SK-N-MC (cell line): ENCODE data around the gene KANSL1.
"Not testable (repeated sequence)": the region's sequence is repeated elsewhere in the genome, so short reads cannot be mapped to it uniquely, and the experiment has no call there.

ENCODE experiments used
- DNase-seq: peaks from one replicate; pipeline ENCODE4 v3.0.0-alpha.2; 2011; ENCODE audit warnings: low read depth, low spot score
- H3K27ac ChIP-seq: fragments of 200-600 bp; sonication (generic); 2 replicates; pipeline ENCODE4 v1.5.1; 2016; ENCODE audit warnings: mixed run types
- H3K36me3 ChIP-seq: fragments of 200-600 bp; sonication (generic); 2 replicates; pipeline ENCODE4 v1.6.1; 2017; ENCODE audit warnings: antibody characterized with exemption, low read length, mixed read lengths; ENCODE audit not compliant: insufficient read depth
- H3K4me3 ChIP-seq: fragments of 200-600 bp; sonication (generic); 2 replicates; pipeline ENCODE4 v1.5.1; 2016
- H3K9ac ChIP-seq: fragments of 200-600 bp; sonication (generic); 2 replicates; pipeline ENCODE4 v1.8.0; 2017; ENCODE audit warnings: mixed run types, mixed read lengths; ENCODE audit not compliant: insufficient read length
- H3K9me3 ChIP-seq: fragments of 200-600 bp; sonication (generic); 2 replicates; pipeline ENCODE4 v1.6.1; 2017; ENCODE audit warnings: low read depth, mild to moderate bottlenecking, antibody characterized with exemption, low read length, moderate library complexity, mixed read lengths
- EZH2 ChIP-seq: fragments of 200-600 bp; sonication (generic); IDR thresholded peaks from one replicate; pipeline ENCODE4 v1.6.1; 2017; ENCODE audit warnings: antibody characterized with exemption
- FOXP2 ChIP-seq: optimal IDR thresholded peaks from 2 replicates; pipeline ENCODE3; 2011; ENCODE audit warnings: mild to moderate bottlenecking, moderate library complexity; ENCODE audit not compliant: insufficient read depth; ENCODE audit errors: extremely low read length, control extremely low read depth
- POLR2AphosphoS5 ChIP-seq: IDR thresholded peaks from 2 replicates; pipeline ENCODE4 v1.6.1; 2012; ENCODE audit warnings: mild to moderate bottlenecking, low read depth, low read length, borderline replicate concordance

The KANSL1 gene

DNA sequence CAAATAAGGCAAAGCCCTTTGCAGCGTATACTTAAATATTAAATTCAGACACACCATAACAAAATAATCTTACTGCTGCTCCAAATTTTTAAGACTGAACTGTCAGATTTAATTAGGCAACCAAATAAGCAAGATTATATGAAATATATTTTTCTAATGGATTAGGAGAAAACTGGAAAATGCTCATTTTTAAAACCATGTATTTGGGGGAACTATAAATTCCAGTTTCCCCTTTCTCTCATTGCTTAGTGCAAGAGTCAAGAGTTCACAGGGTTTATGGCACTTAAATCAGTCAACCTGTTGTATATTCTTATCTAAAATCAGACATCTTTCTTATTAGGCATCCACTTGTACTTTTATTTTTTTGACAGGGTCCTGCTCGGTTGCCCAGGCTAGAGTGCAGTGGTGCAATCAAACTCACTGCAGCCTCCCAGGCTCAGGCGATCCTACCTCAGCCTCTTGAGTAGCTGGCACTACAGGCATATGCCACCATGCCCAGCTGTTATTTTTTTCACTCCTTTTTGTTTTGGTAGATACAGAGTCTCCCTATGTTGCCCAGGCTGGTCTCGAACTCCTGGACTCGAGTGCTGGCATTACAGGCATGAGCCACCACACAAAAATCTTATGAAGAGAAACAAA, 2.1 kb upstream of the KANSL1 start:
- peak overlapping the region; percentile 96 for H3K27ac ChIP-seq
- TF ChIP-seq EZH2 (no peak), FOXP2 (no peak), POLR2AphosphoS5 (no peak)
- no peak for DNase-seq

DNA sequence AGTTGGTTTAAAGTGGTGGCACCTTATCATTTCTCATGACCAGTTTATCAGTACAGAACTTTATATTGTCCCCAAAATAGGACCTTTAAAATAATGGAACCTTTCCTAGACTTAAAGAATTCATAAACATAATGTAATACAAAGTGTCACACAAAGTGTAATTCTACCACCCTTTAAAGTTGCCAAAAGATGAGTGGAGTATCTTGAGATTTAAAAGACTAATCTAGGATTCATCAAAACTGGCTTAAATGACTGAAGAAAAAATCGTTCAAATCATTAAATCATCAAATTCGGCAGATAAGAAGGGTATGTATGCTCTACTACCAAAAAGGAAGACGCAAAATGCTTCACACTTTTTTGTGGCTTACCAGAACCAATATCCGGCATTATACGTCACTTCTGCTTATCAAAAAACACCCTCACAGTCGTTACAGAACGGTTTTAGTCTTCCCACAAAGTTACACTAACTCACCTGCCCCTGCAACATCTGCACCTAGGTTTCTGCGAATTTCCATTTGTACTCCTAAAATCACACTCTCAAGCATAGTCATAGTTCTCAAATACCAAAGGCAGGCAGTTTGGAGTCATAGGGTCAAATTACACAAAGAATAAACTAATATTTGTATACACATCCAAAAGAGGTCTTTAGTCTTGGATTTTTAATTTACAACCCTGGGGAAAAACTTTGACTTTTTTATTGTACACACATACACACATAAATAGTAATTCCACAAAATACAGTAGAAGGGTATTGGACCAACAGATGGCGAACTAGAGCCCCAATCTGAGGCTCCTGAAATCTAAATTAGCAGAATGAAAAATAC, 1.4 kb upstream of the KANSL1 start:
- H3K4me3 ChIP-seq: peak overlapping the region; percentile 91
- H3K36me3 ChIP-seq: peaks cover 13% of the 10 kb centered on the region
- H3K9ac ChIP-seq: peak overlapping the region; percentile 89
- DNase-seq: peak; percentile 72
- H3K9me3 ChIP-seq: no peaks in the 10 kb centered on the region; the same call in 1 of the 2 replicates
- no peak for TF ChIP-seq FOXP2
- no peak for TF ChIP-seq POLR2AphosphoS5
- no peak for TF ChIP-seq EZH2
- peak overlapping the region; percentile 96 for H3K27ac ChIP-seq

More for the DNA sequence above, 2.1 kb upstream of the KANSL1 start:
- Histone ChIP-seq H3K4me3 (peak overlapping the region; percentile 91), H3K9me3 (no peaks in the 10 kb centered on the region; the same call in 1 of the 2 replicates), H3K36me3 (peaks cover 7% of the 10 kb centered on the region), H3K9ac (peak overlapping the region; percentile 2)

DNA sequence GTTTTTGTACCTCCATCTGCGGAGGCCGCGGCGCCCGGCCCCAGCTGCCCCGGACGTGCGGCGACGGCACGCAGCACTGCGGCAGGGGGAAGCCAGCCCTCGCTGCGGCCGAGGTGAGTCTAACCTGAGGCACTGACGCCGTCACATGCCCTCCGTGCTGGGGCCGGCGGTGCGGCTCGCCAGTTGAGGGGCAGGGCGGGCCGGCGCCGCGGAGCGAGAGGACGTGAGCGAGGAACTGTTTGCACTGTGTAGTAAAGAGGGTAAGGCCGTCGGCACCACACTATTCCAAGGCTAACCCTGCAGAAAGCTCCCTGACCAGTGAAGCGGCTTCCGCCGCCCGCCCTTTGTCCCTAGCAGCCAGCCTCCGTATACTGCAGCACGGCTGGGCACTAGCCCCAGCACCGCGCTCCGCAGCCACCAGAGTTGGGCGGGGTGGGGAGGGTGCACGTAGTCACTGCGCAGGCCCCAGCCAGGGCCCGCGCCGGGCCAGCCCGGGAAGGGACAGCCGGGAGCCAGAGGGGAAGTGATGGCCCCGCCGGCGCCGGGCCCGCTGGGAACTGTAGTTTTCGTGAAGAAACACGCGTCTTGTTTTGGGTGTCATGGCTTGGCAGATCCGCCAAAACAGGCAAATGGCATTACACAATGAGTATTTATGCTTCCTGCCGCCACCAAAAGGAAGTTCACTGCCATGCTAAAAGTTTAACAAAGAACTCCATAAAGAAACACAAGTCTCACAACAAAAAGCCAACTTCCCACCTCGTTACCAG, 580 bp upstream of the KANSL1 start:
- peaks cover 13% of the 10 kb centered on the region for H3K36me3 ChIP-seq
- H3K9me3 ChIP-seq: no peaks in the 10 kb centered on the region; the same call in 1 of the 2 replicates
- TF ChIP-seq POLR2AphosphoS5: peak; percentile 95
- no peak for TF ChIP-seq EZH2
- peak; percentile 70 for TF ChIP-seq FOXP2
- H3K27ac ChIP-seq: peak overlapping the region; percentile 96
- DNase-seq: peak; percentile 71
- peak overlapping the region; percentile 91 for H3K4me3 ChIP-seq
- H3K9ac ChIP-seq: peak overlapping the region; percentile 89

DNA sequence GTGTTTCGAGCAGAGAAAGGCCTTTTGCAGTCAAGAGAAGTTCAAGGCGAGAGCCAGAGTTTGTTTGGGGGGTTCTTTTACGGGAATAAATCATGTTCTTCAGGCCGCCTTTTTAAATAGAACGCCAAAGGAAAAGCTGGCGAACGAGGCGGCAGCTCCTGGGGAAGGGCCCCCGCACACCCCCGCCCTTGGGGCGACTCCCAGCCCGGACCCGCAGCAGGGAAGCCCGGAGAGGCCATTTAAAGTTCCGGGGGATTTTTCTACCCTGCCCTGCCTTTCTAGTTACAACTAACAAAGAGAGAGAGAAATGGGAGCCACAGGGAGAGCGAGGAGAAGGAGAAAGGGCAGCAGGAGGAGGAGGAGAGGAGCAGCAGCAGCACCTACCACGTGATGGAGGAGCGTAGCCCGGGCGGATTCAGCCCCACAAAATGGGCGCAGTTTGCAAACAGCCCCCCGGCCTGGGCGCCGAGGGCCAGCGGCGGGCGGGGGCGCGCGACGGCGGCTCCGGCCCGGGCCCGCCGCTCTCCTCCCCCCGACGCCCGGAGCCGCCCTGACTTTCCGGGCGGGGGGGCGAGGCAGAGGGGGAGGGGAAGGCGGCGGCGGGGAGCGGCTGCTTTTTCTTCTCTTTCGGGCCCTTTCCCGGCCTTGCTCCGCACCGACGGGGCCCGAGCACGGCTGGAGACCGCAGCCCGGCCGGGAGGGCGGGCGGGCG, 634 bp downstream of the KANSL1 start:
- no peak for DNase-seq
- peak overlapping the region; percentile 87 for H3K4me3 ChIP-seq
- peak overlapping the region; percentile 97 for H3K9ac ChIP-seq
- peak overlapping the region; percentile 96 for H3K27ac ChIP-seq
- peaks cover 7% of the 10 kb centered on the region for H3K36me3 ChIP-seq
- H3K9me3 ChIP-seq: no peaks in the 10 kb centered on the region
- TF ChIP-seq FOXP2 (no peak), EZH2 (no peak), POLR2AphosphoS5 (peak; percentile 51; the same call in 1 of the 2 replicates)

DNA sequence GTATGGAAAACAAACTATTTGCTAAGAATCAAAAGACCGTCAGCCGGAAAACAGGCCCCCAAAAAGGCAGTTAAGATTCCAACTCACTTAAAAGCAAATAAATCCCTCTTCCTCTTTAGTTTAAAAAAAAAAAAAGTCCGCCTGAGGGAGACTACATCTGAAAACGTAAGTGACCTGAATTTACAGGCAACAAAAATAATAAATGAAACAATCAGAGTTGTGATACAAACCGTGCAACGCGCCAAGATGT, 1.1 kb downstream of the KANSL1 start:
- Histone ChIP-seq H3K9ac (peak overlapping the region; percentile 97), H3K27ac (peak overlapping the region; percentile 96)

DNA sequence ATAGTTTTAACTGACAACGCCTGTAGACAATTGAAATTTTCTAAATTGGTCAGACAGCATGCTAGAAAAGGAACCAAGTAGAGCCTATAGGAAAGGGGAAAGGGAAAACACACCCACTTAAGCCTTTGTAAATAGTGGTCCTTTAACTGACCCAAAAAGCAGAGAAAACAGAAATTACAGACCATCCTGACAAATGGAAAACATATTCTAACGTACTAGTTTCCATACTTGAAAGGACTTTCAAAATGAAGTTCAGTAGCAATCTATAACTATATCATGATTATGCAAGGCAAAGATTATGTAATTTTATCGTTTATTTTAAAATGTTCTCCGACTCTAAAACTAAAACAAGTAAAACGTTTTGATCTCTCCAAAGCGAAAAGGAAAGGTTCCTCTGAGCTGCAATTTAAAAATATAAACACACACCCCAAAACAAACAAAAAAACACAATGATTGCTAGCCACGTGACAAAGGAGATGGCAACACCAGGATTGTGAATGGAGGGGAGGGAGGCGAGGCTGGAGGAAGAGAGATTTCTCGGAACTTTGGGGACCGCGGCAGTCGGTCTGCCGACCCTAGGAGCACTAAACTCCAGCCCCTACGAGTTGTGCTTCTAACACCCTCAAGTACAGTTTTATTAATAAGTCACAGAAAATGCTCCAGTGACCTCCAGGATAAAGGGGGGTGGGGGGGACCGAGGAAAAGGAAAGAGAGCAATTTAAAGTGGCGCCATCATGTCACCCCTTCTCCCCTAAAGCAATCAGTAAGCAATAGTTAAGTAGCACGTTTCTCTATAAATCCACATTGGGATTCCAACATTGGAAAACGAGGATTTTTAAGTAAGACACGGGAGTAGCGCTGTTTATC, 1.7 kb downstream of the KANSL1 start:
- Histone ChIP-seq H3K4me3 (peak overlapping the region; percentile 87), H3K36me3 (peaks cover 5% of the 10 kb centered on the region), H3K9me3 (no peaks in the 10 kb centered on the region), H3K9ac (peak overlapping the region; percentile 97), H3K27ac (peak overlapping the region; percentile 96)
- DNase-seq: no peak
- TF ChIP-seq EZH2: no peak
- TF ChIP-seq FOXP2: no peak
- no peak for TF ChIP-seq POLR2AphosphoS5

More for the DNA sequence above, 1.1 kb downstream of the KANSL1 start:
- no peaks in the 10 kb centered on the region for H3K9me3 ChIP-seq
- DNase-seq: no peak
- peaks cover 5% of the 10 kb centered on the region for H3K36me3 ChIP-seq
- peak overlapping the region; percentile 87 for H3K4me3 ChIP-seq
- TF ChIP-seq EZH2 (no peak), FOXP2 (no peak), POLR2AphosphoS5 (no peak)

DNA sequence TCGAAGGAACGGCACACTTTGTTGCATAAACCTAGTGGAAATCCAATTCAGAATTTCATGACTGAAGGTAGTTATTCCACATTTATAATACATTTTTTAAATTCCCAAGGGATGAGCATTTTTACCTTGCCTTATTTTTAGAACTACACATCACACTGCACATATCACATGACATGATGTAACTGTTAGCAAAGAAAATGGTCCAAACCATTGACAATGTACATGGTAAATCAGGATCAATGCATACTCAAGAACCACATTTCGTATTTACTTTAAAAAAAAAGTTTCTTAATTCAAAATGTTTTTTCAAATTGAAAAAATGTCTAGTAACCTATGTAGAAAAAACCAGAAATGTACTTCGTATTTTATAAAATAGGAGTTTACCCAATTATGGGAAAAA, 2.5 kb downstream of the KANSL1 start:
- no peaks in the 10 kb centered on the region for H3K9me3 ChIP-seq
- TF ChIP-seq EZH2: no peak
- TF ChIP-seq FOXP2: no peak
- TF ChIP-seq POLR2AphosphoS5: no peak
- H3K36me3 ChIP-seq: peaks cover 5% of the 10 kb centered on the region
- peak overlapping the region; percentile 87 for H3K4me3 ChIP-seq
- H3K27ac ChIP-seq: 0 out of 2 replicates have a peak overlapping the region, but pooled peaks have one; percentile 96
- DNase-seq: no peak
- peak overlapping the region; percentile 97 for H3K9ac ChIP-seq

DNA sequence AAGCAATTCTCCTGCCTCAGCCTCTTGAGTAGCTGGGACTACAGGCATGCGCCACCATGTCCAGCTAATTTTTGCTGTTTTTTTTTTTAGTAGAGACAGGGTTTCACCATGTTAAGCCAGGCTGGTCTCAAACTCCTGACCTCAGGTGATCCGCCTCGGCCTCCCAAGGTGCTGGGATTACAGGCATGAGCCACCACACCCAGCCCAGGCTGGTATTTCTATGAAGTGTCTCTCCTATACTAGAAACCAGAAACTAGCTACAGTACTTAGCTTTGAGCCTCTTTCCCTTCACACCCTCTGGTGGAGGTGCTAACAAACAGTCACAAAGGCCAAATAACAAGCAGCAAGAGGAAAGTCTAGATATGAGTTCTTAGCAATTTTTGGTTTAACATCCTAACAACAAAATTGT, 6.4 kb downstream of the KANSL1 start:
- not testable (repeated sequence) for DNase-seq, H3K9ac ChIP-seq, H3K4me3 ChIP-seq, H3K9me3 ChIP-seq, H3K36me3 ChIP-seq
- 0 out of 2 replicates have a peak overlapping the region, but pooled peaks have one; percentile 15 for H3K27ac ChIP-seq
